CD14-positive monocyte (primary cell): ENCODE data around the gene STK32C. TPM values are rescaled to one million over a fixed set of nuclear protein-coding genes. Genes with fewer than 3 reads are reported as not detected.

Experiments used
- DNase-seq, 3 donors: peaks; one replicate each; pipeline ENCODE4 v3.0.0-alpha.2; 2011 to 2022
- H2AFZ ChIP-seq: 2 replicates; pipeline ENCODE4 v1.6.0; 2012; ENCODE audit warnings: mild to moderate bottlenecking, low read depth, low read length, inconsistent platforms; ENCODE audit not compliant: insufficient read depth, poor library complexity, severe bottlenecking
- H3K27ac ChIP-seq, 2 donors: 1 replicate in 1 of 2; 2 replicates in 1 of 2; pipeline ENCODE4 v1.5.1; 2012 to 2013; ENCODE audit warnings: low read length in 2 of 2, control low read depth in 1 of 2, inconsistent platforms in 1 of 2, low read depth in 1 of 2, mild to moderate bottlenecking in 1 of 2
- H3K27me3 ChIP-seq, 2 donors: one replicate each; pipeline versions ENCODE4 v1.6.0 to v1.6.1; 2011 to 2013; ENCODE audit warnings: low read length in 2 of 2; ENCODE audit not compliant: control insufficient read depth in 2 of 2, insufficient read depth in 2 of 2
- H3K36me3 ChIP-seq, 2 donors: replicated peaks in 1 of 2; 1 replicate in 1 of 2; 2 replicates in 1 of 2; pipeline versions ENCODE4 v1.5.1 to v1.6.1; 2012 to 2013; ENCODE audit warnings: low read length in 2 of 2, control low read depth in 1 of 2, inconsistent platforms in 1 of 2, mild to moderate bottlenecking in 1 of 2; ENCODE audit not compliant: insufficient read depth in 2 of 2, control insufficient read depth in 1 of 2
- H3K4me1 ChIP-seq, 2 donors: 1 replicate in 1 of 2; 2 replicates in 1 of 2; pipeline versions ENCODE4 v1.5.1 to v1.6.1; 2012 to 2013; ENCODE audit warnings: low read length in 2 of 2, control low read depth in 1 of 2, inconsistent platforms in 1 of 2, mild to moderate bottlenecking in 1 of 2, moderate library complexity in 1 of 2; ENCODE audit not compliant: insufficient read depth in 2 of 2, control insufficient read depth in 1 of 2
- H3K4me2 ChIP-seq: replicated peaks from 2 replicates; pipeline ENCODE3; 2012; ENCODE audit warnings: low read length, moderate library complexity, mild to moderate bottlenecking; ENCODE audit not compliant: poor library complexity, severe bottlenecking; ENCODE audit errors: extremely low read depth
- H3K4me3 ChIP-seq, 3 experiments: fragments of 200-600 bp in 1 of 3; sonication (generic) in 1 of 3; replicated peaks in 1 of 3; 1 replicate in 2 of 3; 2 replicates in 1 of 3; pipeline ENCODE4 v1.5.1; 2011 to 2013; ENCODE audit warnings: low read length in 3 of 3, mild to moderate bottlenecking in 3 of 3, control low read depth in 2 of 3, low read depth in 2 of 3, inconsistent platforms in 1 of 3, moderate library complexity in 1 of 3
- H3K79me2 ChIP-seq: 2 replicates; pipeline ENCODE4 v1.6.0; 2012; ENCODE audit warnings: mild to moderate bottlenecking, control low read depth, inconsistent platforms, low read length, moderate library complexity; ENCODE audit not compliant: insufficient read depth
- H3K9ac ChIP-seq: 2 replicates; pipeline ENCODE4 v1.6.0; 2017; ENCODE audit warnings: low read length, mild to moderate bottlenecking; ENCODE audit not compliant: insufficient read depth, poor library complexity, severe bottlenecking
- H3K9me3 ChIP-seq, 2 donors: replicated peaks in 1 of 2; 1 replicate in 1 of 2; 2 replicates in 1 of 2; pipeline versions ENCODE4 v1.5.1 to v1.6.1; 2012 to 2013; ENCODE audit warnings: low read length in 2 of 2, control low read depth in 1 of 2; ENCODE audit not compliant: control insufficient read depth in 1 of 2, insufficient read depth in 1 of 2
- H4K20me1 ChIP-seq: 2 replicates; pipeline ENCODE4 v1.6.0; 2012; ENCODE audit warnings: mild to moderate bottlenecking, low read length, control low read depth, moderate library complexity; ENCODE audit not compliant: insufficient read depth
- H3K27ac Mint-ChIP-seq, 7 donors: one replicate each; pipeline ENCODE4 v1.8.0; 2020; ENCODE audit warnings: mild to moderate bottlenecking in 7 of 7, mixed read lengths in 7 of 7, moderate library complexity in 6 of 7, inconsistent platforms in 2 of 7
- H3K27me3 Mint-ChIP-seq, 3 donors: one replicate each; pipeline ENCODE4 v1.8.0; 2021 to 2022; ENCODE audit warnings: low read depth in 3 of 3, mild to moderate bottlenecking in 3 of 3, mixed read lengths in 3 of 3, moderate library complexity in 3 of 3, inconsistent platforms in 1 of 3
- H3K36me3 Mint-ChIP-seq, 2 donors: one replicate each; pipeline ENCODE4 v1.8.0; 2020; ENCODE audit warnings: mixed read lengths in 2 of 2, inconsistent platforms in 1 of 2, mild to moderate bottlenecking in 1 of 2
- H3K4me1 Mint-ChIP-seq: one replicate; pipeline ENCODE4 v1.8.0; 2020; ENCODE audit warnings: mild to moderate bottlenecking, mixed read lengths
- H3K4me3 Mint-ChIP-seq, 2 donors: one replicate each; pipeline ENCODE4 v1.8.0; 2020; ENCODE audit warnings: mild to moderate bottlenecking in 2 of 2, mixed read lengths in 2 of 2, moderate library complexity in 1 of 2
- H3K9me3 Mint-ChIP-seq, 7 donors: one replicate each; pipeline ENCODE4 v1.8.0; 2020 to 2022; ENCODE audit warnings: mixed read lengths in 7 of 7, mild to moderate bottlenecking in 6 of 7, moderate library complexity in 6 of 7, inconsistent platforms in 2 of 7
- CTCF ChIP-seq: fragments of 200-600 bp; IDR thresholded peaks from one replicate; pipeline ENCODE4 v1.8.0; 2022; ENCODE audit warnings: antibody characterized with exemption, mild to moderate bottlenecking
- WGBS: methylation state at CpG from one replicate; pipeline ENCODE4 v1.1.5; 2013; ENCODE audit warnings: missing lambda C conversion rate; ENCODE audit not compliant: insufficient coverage; 5-methylcytosine and 5-hydroxymethylcytosine counted together
- intact Hi-C, 2 donors: fragments of 100-400 bp; cut with micrococcal nuclease; formaldehyde crosslinking; loops; one replicate each; pipeline versions ENCODE4 v1.15.0 to v1.15.1; 2023
- polyA plus RNA-seq, 3 donors: library from polyadenylated mRNA; depleted of rRNA in 1 of 3; unstranded in 2 of 3; stranded (reverse) in 1 of 3; fragments of 300-500 nt in 2 of 3; fragments of >200 nt in 1 of 3; fragmentation: Illumina TruSeq in 2 of 3; gene quantifications; 1 replicate in 2 of 3; 2 replicates in 1 of 3; pipeline ENCODE4 v1.2.3, GENCODE V29; 2012 to 2021

STK32C gene
- polyA plus RNA-seq, 3 donors = 13.6 to 22.8 (median 18.4) TPM

- peaks cover 0 to 3% (median 0%) of the 10 kb centered on the region in 7 donors for H3K9me3 Mint-ChIP-seq
- H3K4me3 Mint-ChIP-seq = no peak overlapping the region
- Histone ChIP-seq H3K36me3 (peaks cover 0 to 8% of the 10 kb centered on the region in 2 donors), H3K27me3 (peaks cover 0 to 15% of the 10 kb centered on the region in 2 donors), H3K79me2 (no peaks in the 10 kb centered on the region), H4K20me1 (no peaks in the 10 kb centered on the region), H2AFZ (no peak overlapping the region), H3K27ac (no peak overlapping the region), H3K9me3 (no peaks in the 10 kb centered on the region), H3K4me2 (no peak overlapping the region), H3K4me3 (no peak overlapping the region), H3K9ac (no peak overlapping the region), H3K4me1 (peaks cover 15% of the 10 kb centered on the region in 2 donors)
- WGBS = 96% methylated on average over 8 of the region's 15 CpGs
- peaks cover 3 to 9% (median 5%) of the 10 kb centered on the region in 3 donors for H3K27me3 Mint-ChIP-seq
- no peak for DNase-seq
- peaks cover 4% of the 10 kb centered on the region for H3K4me1 Mint-ChIP-seq
- peaks cover 3 to 8% of the 10 kb centered on the region in 2 donors for H3K36me3 Mint-ChIP-seq
- no peak overlapping the region for H3K27ac Mint-ChIP-seq
- intact Hi-C loops = loop anchor here in 1 of 2 donors (10.0 kb wide), 1 partner anchor 67 kb away; the partner anchor contains the start of gene STK32C
- no peak for TF ChIP-seq CTCF
Observed at GRCh38 chr10:132237396-132237795, 70.4 kb downstream of the STK32C start.

GRCh38 chr10:132236881-132237280 is 70.9 kb downstream of the STK32C start:
- Histone ChIP-seq H3K79me2 (no peaks in the 10 kb centered on the region), H4K20me1 (no peaks in the 10 kb centered on the region), H3K4me2 (no peak overlapping the region), H3K9me3 (no peaks in the 10 kb centered on the region), H3K27ac (no peak overlapping the region), H3K27me3 (peaks cover 0 to 15% of the 10 kb centered on the region in 2 donors), H3K4me3 (no peak overlapping the region), H3K4me1 (peaks cover 20 to 21% of the 10 kb centered on the region in 2 donors), H3K9ac (no peak overlapping the region), H2AFZ (no peak overlapping the region), H3K36me3 (peaks cover 0 to 8% of the 10 kb centered on the region in 2 donors)
- TF ChIP-seq CTCF = no peak
- Mint-ChIP-seq H3K27me3 (peaks cover 4 to 8% (median 6%) of the 10 kb centered on the region in 3 donors), H3K27ac (no peak overlapping the region), H3K36me3 (peaks cover 3 to 8% of the 10 kb centered on the region in 2 donors), H3K4me3 (no peak overlapping the region), H3K4me1 (peaks cover 4% of the 10 kb centered on the region), H3K9me3 (peaks cover 0 to 4% (median 0%) of the 10 kb centered on the region in 7 donors)
- 96% methylated on average over 12 of the region's 13 CpGs for WGBS
- intact Hi-C loops = loop anchor here in 1 of 2 donors (10.0 kb wide), 1 partner anchor 68 kb away; the partner anchor contains the start of gene STK32C
- DNase-seq = no peak
